Mesenchymal stem cell (in vitro differentiated cells and primary cell): ENCODE results near the gene MTHFD1.
A peak's percentile ranks its signal among the peaks of the same experiment; 100 is the strongest.

ENCODE experiments used
- DNase-seq: peaks from one replicate; pipeline ENCODE4 v3.0.0-alpha.2; 2013
- H2AFZ ChIP-seq: one replicate; pipeline ENCODE4 v1.6.1; 2013; ENCODE audit warnings: low read depth, mild to moderate bottlenecking, control low read depth, inconsistent platforms, low read length, moderate library complexity
- H2AK5ac ChIP-seq: 2 replicates; pipeline ENCODE4 v1.6.1; 2013; ENCODE audit warnings: low read length, moderate library complexity, mild to moderate bottlenecking, inconsistent platforms; ENCODE audit not compliant: severe bottlenecking
- H2BK120ac ChIP-seq: one replicate; pipeline ENCODE4 v1.6.1; 2013; ENCODE audit warnings: low read depth, mild to moderate bottlenecking, inconsistent platforms, low read length, moderate library complexity
- H2BK12ac ChIP-seq, 2 experiments: one replicate each; pipeline ENCODE4 v1.6.1; 2013; ENCODE audit warnings: inconsistent platforms in 2 of 2, low read length in 2 of 2, mild to moderate bottlenecking in 2 of 2, moderate library complexity in 2 of 2, control low read depth in 1 of 2
- H2BK15ac ChIP-seq: one replicate; pipeline ENCODE4 v1.6.1; 2013; ENCODE audit warnings: mild to moderate bottlenecking, low read depth, inconsistent platforms; ENCODE audit not compliant: poor library complexity, severe bottlenecking
- H2BK5ac ChIP-seq: 2 replicates; pipeline ENCODE4 v1.6.1; 2013; ENCODE audit warnings: low read depth, mild to moderate bottlenecking, low read length, control low read depth, inconsistent platforms; ENCODE audit not compliant: poor library complexity, severe bottlenecking
- H3K14ac ChIP-seq, 2 experiments: one replicate each; pipeline ENCODE4 v1.6.1; 2013; ENCODE audit warnings: inconsistent platforms in 2 of 2, low read length in 2 of 2, control low read depth in 1 of 2, mild to moderate bottlenecking in 1 of 2, moderate library complexity in 1 of 2
- H3K18ac ChIP-seq, 2 experiments: one replicate each; pipeline ENCODE4 v1.6.1; 2013; ENCODE audit warnings: inconsistent platforms in 2 of 2, low read length in 2 of 2, control low read depth in 1 of 2, low read depth in 1 of 2, mild to moderate bottlenecking in 1 of 2
- H3K23ac ChIP-seq, 2 experiments: one replicate each; pipeline ENCODE4 v1.6.1; 2013; ENCODE audit warnings: inconsistent platforms in 2 of 2, low read length in 2 of 2, mild to moderate bottlenecking in 2 of 2, moderate library complexity in 2 of 2, control low read depth in 1 of 2
- H3K27ac ChIP-seq: 2 replicates; pipeline ENCODE4 v1.5.1; 2013; ENCODE audit warnings: mild to moderate bottlenecking, moderate library complexity, low read length, control low read depth, inconsistent platforms; ENCODE audit not compliant: poor library complexity, severe bottlenecking
- H3K27me3 ChIP-seq, 2 experiments: 2 replicates each; pipeline versions ENCODE4 v1.6.1 to v1.7.0; 2013; ENCODE audit warnings: low read length in 2 of 2, mild to moderate bottlenecking in 2 of 2, moderate library complexity in 2 of 2, control low read depth in 1 of 2, inconsistent platforms in 1 of 2; ENCODE audit not compliant: control insufficient read depth in 1 of 2, insufficient read depth in 1 of 2
- H3K36me3 ChIP-seq, 2 experiments: 2 replicates each; pipeline versions ENCODE4 v1.6.1 to v1.7.0; 2013; ENCODE audit warnings: low read length in 2 of 2, control low read depth in 1 of 2, inconsistent platforms in 1 of 2, low read depth in 1 of 2, mild to moderate bottlenecking in 1 of 2; ENCODE audit not compliant: insufficient read depth in 2 of 2, control insufficient read depth in 1 of 2
- H3K4ac ChIP-seq, 2 experiments: one replicate each; pipeline ENCODE4 v1.6.1; 2013; ENCODE audit warnings: inconsistent platforms in 2 of 2, low read length in 2 of 2, mild to moderate bottlenecking in 2 of 2, moderate library complexity in 2 of 2, control low read depth in 1 of 2, low read depth in 1 of 2
- H3K4me1 ChIP-seq: 2 replicates; pipeline ENCODE4 v1.6.1; 2013; ENCODE audit warnings: low read depth, low read length, control low read depth; ENCODE audit not compliant: control insufficient read depth, insufficient read depth
- H3K4me2 ChIP-seq: 2 replicates; pipeline ENCODE4 v1.6.1; 2013; ENCODE audit warnings: low read length, mild to moderate bottlenecking, inconsistent platforms; ENCODE audit not compliant: poor library complexity, severe bottlenecking
- H3K4me3 ChIP-seq, 2 experiments: 2 replicates each; pipeline versions ENCODE4 v1.5.1 to v1.7.0; 2013; ENCODE audit warnings: low read length in 2 of 2, mild to moderate bottlenecking in 2 of 2, control low read depth in 1 of 2, low read depth in 1 of 2; ENCODE audit not compliant: insufficient read depth in 1 of 2
- H3K79me1 ChIP-seq: replicated peaks from 2 replicates; pipeline ENCODE4 v1.6.1; 2013; ENCODE audit warnings: mild to moderate bottlenecking, control low read depth, low read length, inconsistent platforms; ENCODE audit not compliant: poor library complexity, severe bottlenecking
- H3K9ac ChIP-seq: 2 replicates; pipeline ENCODE4 v1.7.0; 2013; ENCODE audit warnings: mild to moderate bottlenecking, low read length, moderate library complexity
- H3K9me3 ChIP-seq: 2 replicates; pipeline ENCODE4 v1.7.0; 2013; ENCODE audit warnings: mild to moderate bottlenecking, low read length; ENCODE audit not compliant: control insufficient read depth
- H4K8ac ChIP-seq: one replicate; pipeline ENCODE4 v1.6.1; 2013; ENCODE audit warnings: inconsistent platforms, mild to moderate bottlenecking, low read length, moderate library complexity
- H4K91ac ChIP-seq: one replicate; pipeline ENCODE4 v1.6.1; 2013; ENCODE audit warnings: mild to moderate bottlenecking, low read length, inconsistent platforms
- WGBS: methylation state at CpG from one replicate; pipeline ENCODE4 v1.1.7; 2013; ENCODE audit warnings: mixed read lengths; 5-methylcytosine and 5-hydroxymethylcytosine counted together

MTHFD1 gene

GRCh38 chr14:64501411-64502171, 113.4 kb downstream of the MTHFD1 start:
- Histone ChIP-seq H3K79me1 (peaks cover 4% of the 10 kb centered on the region), H3K4me1 (peaks cover 11% of the 10 kb centered on the region), H3K27me3 (no peaks in the 10 kb centered on the region), H2BK12ac (peak overlapping the region; percentile 22 to 64), H3K4ac (peak overlapping the region; percentile 37 to 81), H2BK120ac (no peak overlapping the region), H3K36me3 (peaks cover 0 to 15% of the 10 kb centered on the region in 2 experiments), H3K23ac (no peak overlapping the region), H3K9me3 (no peaks in the 10 kb centered on the region), H3K4me2 (peak overlapping the region; percentile 55), H2AK5ac (peak overlapping the region; percentile 69), H4K8ac (peak overlapping the region; percentile 22), H4K91ac (peak overlapping the region; percentile 14), H3K27ac (peak overlapping the region; percentile 13), H3K9ac (peak overlapping the region; percentile 97), H3K18ac (peak overlapping the region; percentile 63 to 69), H3K14ac (no peak overlapping the region), H3K4me3 (peak overlapping the region in 1 of 2 experiments; percentile 93), H2AFZ (no peak overlapping the region), H2BK5ac (no peak overlapping the region), H2BK15ac (no peak overlapping the region)
- peak; percentile 88 for DNase-seq
- 27% methylated on average over 8 of the region's 8 CpGs for WGBS

- peaks cover 0 to 11% of the 10 kb centered on the region in 2 experiments for H3K36me3 ChIP-seq
- H3K27ac ChIP-seq, result peak overlapping the region; percentile 98
- peaks cover 2% of the 10 kb centered on the region for H3K79me1 ChIP-seq
- H3K27me3 ChIP-seq, result no peaks in the 10 kb centered on the region
- H4K8ac ChIP-seq, result peak overlapping the region; percentile 35
- no peak overlapping the region for H2AFZ ChIP-seq
- no peak overlapping the region for H3K14ac ChIP-seq
- H2BK15ac ChIP-seq, result no peak overlapping the region
- H3K23ac ChIP-seq, result peak overlapping the region in 1 of 2 experiments; percentile 57
- peaks cover 11% of the 10 kb centered on the region for H3K4me1 ChIP-seq
- H2BK120ac ChIP-seq, result peak overlapping the region; percentile 78
- H2BK12ac ChIP-seq, result peak overlapping the region in 1 of 2 experiments; percentile 38
- H2BK5ac ChIP-seq, result no peak overlapping the region
- H3K4ac ChIP-seq, result peak overlapping the region in 1 of 2 experiments; percentile 3
- no peaks in the 10 kb centered on the region for H3K9me3 ChIP-seq
- no peak for DNase-seq
- H4K91ac ChIP-seq, result peak overlapping the region; percentile 65
- H3K4me3 ChIP-seq, result peak overlapping the region in 1 of 2 experiments; percentile 93
- peak overlapping the region; percentile 97 for H3K9ac ChIP-seq
- WGBS, result 73% methylated on average over 6 of the region's 6 CpGs
- H3K18ac ChIP-seq, result peak overlapping the region; percentile 40 to 84
- peak overlapping the region; percentile 62 for H2AK5ac ChIP-seq
- H3K4me2 ChIP-seq, result peak overlapping the region; percentile 96
Observed at GRCh38 chr14:64502456-64502855, 114.3 kb downstream of the MTHFD1 start.

- no peak for DNase-seq
- peak overlapping the region in 1 of 2 experiments; percentile 98 for H3K23ac ChIP-seq
- H2BK15ac ChIP-seq, result peak overlapping the region; percentile 98
- peaks cover 2% of the 10 kb centered on the region for H3K79me1 ChIP-seq
- H4K8ac ChIP-seq, result peak overlapping the region; percentile 97
- peak overlapping the region; percentile 97 for H3K9ac ChIP-seq
- H4K91ac ChIP-seq, result peak overlapping the region; percentile 93
- peak overlapping the region; percentile 99 for H3K4ac ChIP-seq
- H2BK12ac ChIP-seq, result peak overlapping the region; percentile 28 to 98
- peak overlapping the region; percentile 96 for H3K4me2 ChIP-seq
- 5% methylated on average over 29 of the region's 29 CpGs for WGBS
- H3K18ac ChIP-seq, result peak overlapping the region; percentile 99 to 100
- H2AFZ ChIP-seq, result peak overlapping the region; percentile 73
- H2BK120ac ChIP-seq, result peak overlapping the region; percentile 78
- H3K27ac ChIP-seq, result peak overlapping the region; percentile 98
- H3K4me3 ChIP-seq, result peak overlapping the region; percentile 93
- peak overlapping the region; percentile 91 for H2BK5ac ChIP-seq
- peak overlapping the region; percentile 68 for H2AK5ac ChIP-seq
- H3K14ac ChIP-seq, result peak overlapping the region in 1 of 2 experiments; percentile 100
- peaks cover 11% of the 10 kb centered on the region for H3K4me1 ChIP-seq
- H3K36me3 ChIP-seq, result peaks cover 0 to 6% of the 10 kb centered on the region in 2 experiments
- H3K9me3 ChIP-seq, result no peaks in the 10 kb centered on the region
- H3K27me3 ChIP-seq, result no peaks in the 10 kb centered on the region
Observed at GRCh38 chr14:64502887-64503433, 114.8 kb downstream of the MTHFD1 start.
